GM23248 (cell line): ENCODE data around the gene KCNQ5. TPM values are rescaled to one million over a fixed set of nuclear protein-coding genes. Genes with fewer than 3 reads are reported as not detected.

Experiments
- DNase-seq: peaks from one replicate; pipeline ENCODE4 v3.0.0-alpha.2; 2015
- H2AFZ ChIP-seq: fragments of 200-600 bp; sonication (generic); 2 replicates; pipeline ENCODE4 v1.6.1; 2016; ENCODE audit warnings: antibody characterized with exemption
- H3F3A ChIP-seq: fragments of 200-600 bp; sonication (generic); 2 replicates; pipeline ENCODE4 v1.6.1; 2016; ENCODE audit warnings: mild to moderate bottlenecking, antibody characterized with exemption, mixed run types; ENCODE audit not compliant: insufficient read depth
- H3K27ac ChIP-seq: fragments of 200-600 bp; sonication (generic); 2 replicates; pipeline ENCODE4 v1.5.1; 2016; ENCODE audit warnings: mild to moderate bottlenecking
- H3K27me3 ChIP-seq: fragments of 200-600 bp; sonication (generic); replicated peaks from 2 replicates; pipeline ENCODE4 v1.6.1; 2016; ENCODE audit warnings: mild to moderate bottlenecking; ENCODE audit not compliant: insufficient read depth
- H3K36me3 ChIP-seq: fragments of 200-600 bp; sonication (generic); 2 replicates; pipeline ENCODE4 v1.6.1; 2016; ENCODE audit warnings: low read depth, mild to moderate bottlenecking
- H3K4me1 ChIP-seq: fragments of 200-600 bp; sonication (generic); 2 replicates; pipeline ENCODE4 v1.6.1; 2016; ENCODE audit warnings: mild to moderate bottlenecking; ENCODE audit not compliant: insufficient read depth
- H3K4me2 ChIP-seq: fragments of 200-600 bp; sonication (generic); one replicate; pipeline ENCODE4 v1.6.1; 2016; ENCODE audit warnings: mild to moderate bottlenecking; ENCODE audit not compliant: unreplicated experiment
- H3K4me3 ChIP-seq: fragments of 200-600 bp; sonication (generic); 2 replicates; pipeline ENCODE4 v1.5.1; 2016; ENCODE audit warnings: mild to moderate bottlenecking
- H3K79me2 ChIP-seq: fragments of 200-600 bp; sonication (generic); 2 replicates; pipeline ENCODE4 v1.6.1; 2016; ENCODE audit warnings: mild to moderate bottlenecking; ENCODE audit not compliant: insufficient read depth
- H3K9ac ChIP-seq: fragments of 200-600 bp; sonication (generic); 2 replicates; pipeline ENCODE4 v1.6.1; 2016; ENCODE audit warnings: mild to moderate bottlenecking
- H3K9me2 ChIP-seq: fragments of 200-600 bp; sonication (generic); 2 replicates; pipeline ENCODE4 v1.6.1; 2016; ENCODE audit warnings: mixed run types, mild to moderate bottlenecking, moderate library complexity; ENCODE audit not compliant: insufficient read depth
- H3K9me3 ChIP-seq: fragments of 200-600 bp; sonication (generic); one replicate; pipeline ENCODE4 v1.6.1; 2017; ENCODE audit warnings: low read depth
- H4K20me1 ChIP-seq: fragments of 200-600 bp; sonication (generic); 2 replicates; pipeline ENCODE4 v1.6.0; 2016; ENCODE audit not compliant: insufficient read depth
- EZH2 ChIP-seq: fragments of 200-600 bp; sonication (generic); IDR thresholded peaks from 2 replicates; pipeline ENCODE4 v1.6.1; 2018; ENCODE audit warnings: antibody characterized with exemption, mild to moderate bottlenecking; ENCODE audit not compliant: insufficient read depth, poor library complexity, severe bottlenecking
- EZH2phosphoT487 ChIP-seq: fragments of 200-600 bp; sonication (generic); IDR thresholded peaks from 2 replicates; pipeline ENCODE4 v1.6.1; 2018; ENCODE audit warnings: antibody characterized with exemption, moderate library complexity, mild to moderate bottlenecking, low read depth; ENCODE audit not compliant: insufficient read depth
- WGBS, 2 experiments: methylation state at CpG; one replicate each; pipeline ENCODE4 v1.1.6; 2015 to 2017; ENCODE audit warnings: low lambda C conversion rate in 2 of 2, low coverage in 1 of 2; ENCODE audit errors: missing lambda C conversion rate in 2 of 2; 5-methylcytosine and 5-hydroxymethylcytosine counted together
- in situ Hi-C: fragments of 300-500 bp; cut with MboI; formaldehyde crosslinking; loops from 2 replicates; pipeline ENCODE4 v1.15.0; 2020
- polyA plus RNA-seq: library from polyadenylated mRNA; unstranded; fragments of >200 nt; fragmentation: Nextera tagmentation; extraction: Ambion mirVana; gene quantifications from 2 replicates; pipeline ENCODE4 v1.2.1, GENCODE V29; 2016
- total RNA-seq: library from RNA; depleted of rRNA; stranded (reverse); fragments of >200 nt; shearing (Covaris generic); gene quantifications from 2 replicates; pipeline ENCODE4 v1.2.3, GENCODE V29; 2014

KCNQ5 gene
- total and polyA plus RNA-seq, 2 experiments from 2014 or later: 5.7 to 10.8 TPM

DNA sequence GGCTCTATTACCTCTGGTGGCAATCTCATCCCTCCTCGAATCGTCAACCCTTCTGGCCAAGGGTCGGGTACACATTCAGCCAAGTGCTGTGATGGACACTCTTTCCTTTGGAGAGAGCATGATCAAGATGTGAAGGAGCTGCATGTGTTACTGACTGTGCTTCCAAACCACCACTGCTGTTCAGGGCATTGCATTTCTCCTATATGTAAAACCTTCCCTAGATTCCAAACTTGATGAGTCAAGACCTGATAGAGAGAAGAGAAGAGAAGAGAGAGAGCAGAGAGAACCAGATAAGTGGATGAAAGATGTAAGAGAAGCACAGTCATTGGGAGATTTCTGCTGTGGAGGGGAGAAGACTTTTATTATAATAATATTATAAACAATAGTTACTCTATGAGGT lies 162.2 kb downstream of the KCNQ5 start:
- H3K4me3 ChIP-seq: no peak overlapping the region
- H3K4me2 ChIP-seq: peak overlapping the region; percentile 7
- no peaks in the 10 kb centered on the region for H4K20me1 ChIP-seq
- no peak overlapping the region for H2AFZ ChIP-seq
- no peak overlapping the region for H3K9ac ChIP-seq
- 90% methylated on average over 3 of the region's 3 CpGs for WGBS, 2 experiments
- H3K9me3 ChIP-seq: no peaks in the 10 kb centered on the region
- peak overlapping the region; percentile 54 for H3K27ac ChIP-seq
- H3K4me1 ChIP-seq: peaks cover 49% of the 10 kb centered on the region
- H3K79me2 ChIP-seq: peaks cover 5% of the 10 kb centered on the region
- DNase-seq: peak; percentile 47
- no peaks in the 10 kb centered on the region for H3K27me3 ChIP-seq
- H3K9me2 ChIP-seq: no peaks in the 10 kb centered on the region
- in situ Hi-C loops: no loop called here
- H3F3A ChIP-seq: peaks cover 42% of the 10 kb centered on the region
- H3K36me3 ChIP-seq: no peaks in the 10 kb centered on the region
- TF ChIP-seq EZH2phosphoT487: no peak

DNA sequence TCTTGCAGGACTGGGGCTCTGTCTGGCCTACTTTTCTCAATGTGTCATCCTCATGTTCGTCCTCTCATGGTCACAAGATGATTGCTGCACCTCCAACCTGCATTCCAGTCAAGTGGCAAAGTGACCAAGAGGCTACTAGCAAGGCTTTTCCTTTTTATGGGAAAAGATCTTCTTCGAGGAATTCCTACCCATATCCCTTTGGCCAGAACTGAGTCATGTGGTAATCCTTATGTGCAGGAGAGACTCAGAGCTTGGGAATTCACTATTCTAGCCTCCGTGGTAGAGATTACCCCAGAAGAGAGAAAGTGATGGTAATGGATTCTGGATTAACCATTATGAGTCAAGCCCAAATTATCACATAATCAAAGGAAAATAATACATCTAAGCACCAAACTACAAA lies 162.7 kb downstream of the KCNQ5 start:
- H3K27ac ChIP-seq: peak overlapping the region; percentile 54
- TF ChIP-seq EZH2phosphoT487 (no peak), EZH2 (no peak)
- no peaks in the 10 kb centered on the region for H4K20me1 ChIP-seq
- H3K9me2 ChIP-seq: no peaks in the 10 kb centered on the region
- peaks cover 7% of the 10 kb centered on the region for H3K79me2 ChIP-seq
- no peaks in the 10 kb centered on the region for H3K9me3 ChIP-seq
- no peaks in the 10 kb centered on the region for H3K27me3 ChIP-seq
- H3K4me2 ChIP-seq: peak overlapping the region; percentile 7
- H3K36me3 ChIP-seq: no peaks in the 10 kb centered on the region
- H3K4me1 ChIP-seq: peaks cover 49% of the 10 kb centered on the region
- WGBS, 2 experiments: 3 to 5% methylated on average over 3 of the region's 3 CpGs
- H3K9ac ChIP-seq: no peak overlapping the region
- H3K4me3 ChIP-seq: no peak overlapping the region
- peaks cover 42% of the 10 kb centered on the region for H3F3A ChIP-seq
- peak; percentile 80 for DNase-seq
- no peak overlapping the region for H2AFZ ChIP-seq
- in situ Hi-C loops: no loop called here

DNA sequence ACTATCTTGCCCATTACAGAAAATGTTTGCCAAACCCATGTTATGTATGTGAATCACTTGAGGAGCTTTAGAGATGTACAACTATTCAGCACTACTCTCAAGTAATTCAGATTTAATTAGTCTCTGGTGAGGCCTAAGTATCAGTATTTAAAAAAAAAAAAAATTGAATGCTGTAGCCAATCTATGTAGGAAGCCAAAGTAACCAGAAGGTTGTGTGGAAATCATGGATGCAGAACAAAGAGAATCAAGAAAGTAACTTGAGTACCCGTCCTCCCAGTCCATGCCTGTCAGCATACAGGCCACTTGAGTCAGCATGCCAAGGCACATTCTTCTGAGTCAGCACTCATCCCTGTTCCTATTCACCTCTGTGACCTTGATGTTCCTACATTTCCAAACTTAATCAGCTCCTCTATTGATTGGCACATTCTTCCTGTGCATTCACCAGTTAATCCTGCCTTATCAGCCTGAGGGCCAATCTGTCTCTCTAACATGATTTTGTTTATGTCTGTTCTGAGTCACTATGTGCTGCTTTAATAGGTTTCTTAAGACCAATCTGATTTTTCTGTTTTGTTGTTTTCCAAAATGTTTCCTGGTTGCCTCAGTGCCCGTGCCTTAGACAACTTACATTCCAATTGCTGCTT lies 165.6 kb downstream of the KCNQ5 start:
- H3K9me2 ChIP-seq: no peaks in the 10 kb centered on the region
- 4 to 16% methylated on average over 2 of the region's 2 CpGs for WGBS, 2 experiments
- H3K36me3 ChIP-seq: no peaks in the 10 kb centered on the region
- DNase-seq: peak; percentile 81
- peaks cover 48% of the 10 kb centered on the region for H3K4me1 ChIP-seq
- H3F3A ChIP-seq: peaks cover 42% of the 10 kb centered on the region
- no peak overlapping the region for H2AFZ ChIP-seq
- H4K20me1 ChIP-seq: no peaks in the 10 kb centered on the region
- peaks cover 7% of the 10 kb centered on the region; the same call in 1 of the 2 replicates for H3K79me2 ChIP-seq
- peak overlapping the region; percentile 77 for H3K27ac ChIP-seq
- no peaks in the 10 kb centered on the region for H3K9me3 ChIP-seq
- TF ChIP-seq EZH2phosphoT487: no peak
- TF ChIP-seq EZH2: no peak
- in situ Hi-C loops: no loop called here
- H3K4me3 ChIP-seq: 0 out of 2 replicates have a peak overlapping the region, but pooled peaks have one; percentile 14
- no peaks in the 10 kb centered on the region for H3K27me3 ChIP-seq
- peak overlapping the region; percentile 52 for H3K4me2 ChIP-seq
- peak overlapping the region; percentile 25 for H3K9ac ChIP-seq

DNA sequence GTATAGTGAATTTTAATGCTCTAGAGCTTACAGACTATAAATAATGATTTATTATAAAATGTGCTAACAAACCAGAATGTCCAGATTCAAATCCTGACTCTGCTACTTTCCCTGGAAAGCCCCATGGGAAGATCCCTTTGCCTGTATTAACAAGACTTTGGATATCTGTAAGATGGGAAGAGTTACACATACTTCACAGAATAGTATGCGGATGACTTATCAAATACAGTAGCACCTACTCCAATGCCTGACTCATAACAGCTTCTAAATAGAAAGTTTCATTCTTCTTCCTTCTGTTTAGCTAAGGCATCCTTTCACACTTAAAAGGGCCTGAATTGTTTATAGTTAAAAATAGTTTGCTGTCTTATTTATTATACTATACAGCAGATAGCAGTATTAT lies 166.3 kb downstream of the KCNQ5 start:
- no peaks in the 10 kb centered on the region for H3K9me2 ChIP-seq
- no peak overlapping the region for H2AFZ ChIP-seq
- no peaks in the 10 kb centered on the region for H4K20me1 ChIP-seq
- peak overlapping the region; percentile 77 for H3K27ac ChIP-seq
- WGBS, 2 experiments: 17 to 21% methylated on average over 1 of the region's 1 CpG
- no peak overlapping the region for H3K4me3 ChIP-seq
- in situ Hi-C loops: no loop called here
- DNase-seq: peak; percentile 89
- H3K79me2 ChIP-seq: peaks cover 7% of the 10 kb centered on the region; the same call in 1 of the 2 replicates
- H3K4me2 ChIP-seq: peak overlapping the region; percentile 52
- no peaks in the 10 kb centered on the region for H3K36me3 ChIP-seq
- TF ChIP-seq EZH2phosphoT487 (no peak), EZH2 (no peak)
- no peaks in the 10 kb centered on the region for H3K27me3 ChIP-seq
- H3F3A ChIP-seq: peaks cover 42% of the 10 kb centered on the region
- no peaks in the 10 kb centered on the region for H3K9me3 ChIP-seq
- peaks cover 42% of the 10 kb centered on the region for H3K4me1 ChIP-seq
- peak overlapping the region; percentile 25 for H3K9ac ChIP-seq
